AG09319 (cell line): ENCODE data around the gene ARL4C.
"Not testable (repeated sequence)": the region's sequence is repeated elsewhere in the genome, so short reads cannot be mapped to it uniquely, and the experiment has no call there.

Source experiments
- DNase-seq: peaks from one replicate; pipeline ENCODE4 v3.0.0-alpha.2; 2010; ENCODE audit warnings: low read depth; ENCODE audit errors: extremely low read depth
- TF ChIP-seq, protein P1 (sequence below): IDR thresholded peaks from 2 replicates; pipeline ENCODE4 v1.5.1; 2011; ENCODE audit warnings: low read depth, mild to moderate bottlenecking, inconsistent platforms, low read length, moderate library complexity

The ARL4C gene

DNA sequence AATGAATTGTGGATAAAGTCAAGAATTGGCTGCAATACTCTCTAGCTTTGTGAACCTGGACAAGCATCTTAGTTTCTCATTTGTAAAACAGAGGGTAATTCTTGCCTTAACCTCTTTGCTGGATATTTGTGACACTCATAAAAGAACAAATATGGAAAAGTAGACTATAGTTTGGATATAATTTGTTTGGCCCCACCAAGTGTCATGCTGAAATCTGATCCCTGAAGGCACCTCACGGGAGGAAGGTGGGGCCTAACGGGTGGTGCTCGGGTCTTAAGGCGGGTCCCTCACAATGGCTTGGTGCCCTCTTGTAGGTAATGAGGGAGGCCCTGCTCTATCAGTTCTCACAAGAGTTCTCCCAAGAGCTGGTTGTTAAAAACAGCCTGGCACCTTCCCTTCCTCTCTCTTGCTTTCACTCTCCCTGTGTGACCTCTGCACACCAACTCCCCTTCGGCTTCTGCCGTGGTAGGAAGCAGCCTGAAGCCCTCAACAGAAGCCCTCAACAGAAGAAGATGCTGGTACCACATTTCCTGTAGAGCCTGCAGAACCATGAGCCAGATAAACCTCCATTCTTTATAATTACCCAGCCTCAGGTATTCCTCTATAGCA lies 37.4 kb downstream of the ARL4C start:
- TF ChIP-seq, protein P1, sequence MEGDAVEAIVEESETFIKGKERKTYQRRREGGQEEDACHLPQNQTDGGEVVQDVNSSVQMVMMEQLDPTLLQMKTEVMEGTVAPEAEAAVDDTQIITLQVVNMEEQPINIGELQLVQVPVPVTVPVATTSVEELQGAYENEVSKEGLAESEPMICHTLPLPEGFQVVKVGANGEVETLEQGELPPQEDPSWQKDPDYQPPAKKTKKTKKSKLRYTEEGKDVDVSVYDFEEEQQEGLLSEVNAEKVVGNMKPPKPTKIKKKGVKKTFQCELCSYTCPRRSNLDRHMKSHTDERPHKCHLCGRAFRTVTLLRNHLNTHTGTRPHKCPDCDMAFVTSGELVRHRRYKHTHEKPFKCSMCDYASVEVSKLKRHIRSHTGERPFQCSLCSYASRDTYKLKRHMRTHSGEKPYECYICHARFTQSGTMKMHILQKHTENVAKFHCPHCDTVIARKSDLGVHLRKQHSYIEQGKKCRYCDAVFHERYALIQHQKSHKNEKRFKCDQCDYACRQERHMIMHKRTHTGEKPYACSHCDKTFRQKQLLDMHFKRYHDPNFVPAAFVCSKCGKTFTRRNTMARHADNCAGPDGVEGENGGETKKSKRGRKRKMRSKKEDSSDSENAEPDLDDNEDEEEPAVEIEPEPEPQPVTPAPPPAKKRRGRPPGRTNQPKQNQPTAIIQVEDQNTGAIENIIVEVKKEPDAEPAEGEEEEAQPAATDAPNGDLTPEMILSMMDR, result no peak
- no peak for DNase-seq

DNA sequence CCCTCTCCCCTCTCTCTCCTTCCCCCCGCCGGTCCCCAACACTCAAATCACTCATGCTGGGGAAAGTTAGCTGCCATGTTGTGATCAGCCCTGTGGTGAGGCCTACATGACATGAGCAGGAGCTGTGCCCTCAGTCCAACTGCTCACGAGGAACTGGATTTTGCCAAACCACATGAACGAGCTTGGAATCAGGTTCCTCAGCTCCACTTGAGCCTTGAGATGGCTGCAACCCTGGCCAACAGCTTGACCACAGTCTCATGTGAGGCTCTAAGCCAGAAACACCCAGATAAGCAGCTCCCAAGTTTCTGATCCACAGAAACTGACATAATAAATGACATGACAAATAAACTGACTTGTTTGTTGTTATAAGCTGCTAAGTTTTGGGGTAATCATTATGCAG lies 38.4 kb downstream of the ARL4C start:
- no peak for DNase-seq
- TF ChIP-seq, protein P1, result no peak

DNA sequence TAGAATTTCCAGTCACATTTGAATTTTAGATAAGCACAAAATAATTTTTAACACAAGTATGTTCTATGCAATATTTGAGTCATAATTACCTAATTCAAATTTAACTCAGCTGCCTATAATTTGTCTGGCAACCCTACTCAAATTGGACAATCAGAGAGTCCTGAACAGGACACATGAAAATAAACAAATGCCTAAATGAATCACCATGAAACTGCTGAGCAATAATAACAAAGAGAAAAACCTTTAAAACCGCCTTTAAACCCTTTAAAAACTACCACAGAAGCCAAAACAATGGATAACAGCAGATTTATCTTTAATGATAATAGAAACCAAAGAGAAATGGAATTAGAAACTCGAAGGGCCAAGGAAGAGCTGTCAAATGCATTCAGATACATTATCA lies 39.5 kb downstream of the ARL4C start:
- TF ChIP-seq, protein P1, result no peak
- no peak for DNase-seq

DNA sequence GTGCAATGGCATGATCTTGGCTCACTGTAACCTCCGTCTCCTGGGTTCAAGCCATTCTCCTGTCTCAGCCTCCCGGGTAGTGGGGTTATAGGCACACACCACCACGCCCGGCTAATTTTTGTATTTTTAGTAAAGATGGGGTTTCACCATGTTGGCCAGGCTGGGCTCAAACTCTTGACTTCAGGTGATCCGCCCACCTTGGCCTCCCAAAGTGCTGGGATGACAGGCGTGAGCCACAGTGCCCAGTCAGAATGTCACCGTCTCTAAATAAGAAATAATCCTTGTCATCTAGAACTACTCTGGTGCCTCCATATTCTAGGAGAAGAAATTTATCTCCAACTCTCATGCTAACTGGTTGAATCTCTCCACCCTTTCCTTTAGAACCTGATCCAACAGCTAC lies 41.6 kb downstream of the ARL4C start:
- not testable (repeated sequence) for DNase-seq

DNA sequence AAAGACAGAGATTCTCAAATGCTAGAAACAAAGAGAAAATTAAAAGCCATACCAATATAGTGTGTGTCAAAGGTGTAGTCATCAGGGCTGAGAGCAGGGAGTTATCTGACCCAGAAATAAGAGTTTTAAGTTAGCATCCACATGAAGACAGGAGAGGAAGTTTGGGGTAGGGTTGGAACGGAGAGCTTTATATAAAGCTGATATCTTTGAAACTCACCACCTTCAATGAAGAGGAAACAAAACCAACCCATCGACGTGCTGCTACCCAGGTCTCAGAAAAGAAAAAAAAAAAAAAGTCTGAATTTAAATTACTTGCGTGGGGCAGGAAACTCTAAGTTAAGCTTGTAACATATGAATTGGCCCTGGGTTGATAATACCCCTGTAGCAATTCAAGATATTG lies 42.4 kb downstream of the ARL4C start:
- DNase-seq, result no peak
- TF ChIP-seq, protein P1, result no peak

DNA sequence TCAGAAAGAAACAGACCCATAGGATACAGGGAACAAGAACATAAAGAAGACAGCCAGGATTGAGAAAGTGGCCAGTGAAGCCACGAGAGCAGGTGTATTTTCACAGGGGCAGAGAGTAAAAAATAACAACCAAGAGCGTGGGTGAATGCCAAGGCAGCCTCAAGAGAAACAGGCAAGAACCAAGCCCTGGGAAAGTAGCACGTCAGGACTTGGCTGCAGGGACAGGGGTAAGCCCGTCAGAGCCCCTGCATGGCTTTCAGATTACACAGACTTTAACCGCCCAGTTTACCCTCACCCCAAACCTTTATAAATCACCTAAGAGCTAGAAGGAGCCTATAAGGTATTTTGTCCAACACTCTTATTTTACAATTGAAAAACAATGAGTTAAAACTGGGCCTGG lies 43.7 kb downstream of the ARL4C start:
- TF ChIP-seq, protein P1, result no peak
- no peak for DNase-seq

DNA sequence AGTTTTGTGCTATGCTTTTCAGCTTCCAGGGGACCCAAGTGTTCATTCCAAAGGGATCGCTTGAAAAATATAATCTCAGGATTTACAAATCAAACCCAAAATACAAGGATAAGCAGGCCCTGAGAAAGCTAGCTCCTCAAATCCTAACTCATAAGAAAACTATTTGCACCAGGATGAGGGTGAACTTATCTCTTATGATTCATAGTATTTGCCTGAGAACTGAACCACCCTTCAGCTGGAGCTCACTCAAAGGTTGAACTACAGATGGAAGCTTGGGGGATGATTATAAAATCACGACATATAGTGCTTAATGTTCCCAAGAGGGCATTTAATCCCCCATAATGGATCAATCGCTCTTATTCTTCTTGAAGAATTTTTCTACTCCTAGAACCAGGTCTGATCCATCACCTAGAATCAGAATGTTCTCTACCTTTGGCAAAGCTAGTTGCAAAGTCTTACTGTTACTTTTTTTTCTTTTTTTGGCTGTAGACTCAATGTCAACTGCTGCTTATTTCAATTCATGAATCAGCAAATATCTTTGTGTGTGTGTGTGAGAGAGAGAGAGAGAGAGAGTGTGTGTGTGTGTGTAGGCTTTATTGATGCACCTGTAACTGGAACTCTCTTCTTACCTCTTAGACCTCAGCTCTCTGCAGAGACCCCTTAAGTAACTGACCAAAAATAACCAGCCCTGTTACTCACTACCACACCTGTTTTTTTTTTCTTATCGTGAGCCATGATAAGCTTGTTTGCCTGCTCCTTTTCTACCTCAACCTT lies 44.8 kb downstream of the ARL4C start:
- DNase-seq, result peak; percentile 41
- TF ChIP-seq, protein P1, result no peak
